GM19239 (cell line): ENCODE data around the gene SERINC1.
A peak's percentile ranks its signal among the peaks of the same experiment; 100 is the strongest.

Experiments
- DNase-seq: peaks from one replicate; pipeline ENCODE4 v3.0.0; 2011; ENCODE audit warnings: low spot score; ENCODE audit not compliant: insufficient read length
- FAIRE-seq: peaks from 2 replicates; lab custom pipeline; 2011; peaks lifted over from hg19 to GRCh38; lab: Jason Lieb, UNC

SERINC1 gene

DNA sequence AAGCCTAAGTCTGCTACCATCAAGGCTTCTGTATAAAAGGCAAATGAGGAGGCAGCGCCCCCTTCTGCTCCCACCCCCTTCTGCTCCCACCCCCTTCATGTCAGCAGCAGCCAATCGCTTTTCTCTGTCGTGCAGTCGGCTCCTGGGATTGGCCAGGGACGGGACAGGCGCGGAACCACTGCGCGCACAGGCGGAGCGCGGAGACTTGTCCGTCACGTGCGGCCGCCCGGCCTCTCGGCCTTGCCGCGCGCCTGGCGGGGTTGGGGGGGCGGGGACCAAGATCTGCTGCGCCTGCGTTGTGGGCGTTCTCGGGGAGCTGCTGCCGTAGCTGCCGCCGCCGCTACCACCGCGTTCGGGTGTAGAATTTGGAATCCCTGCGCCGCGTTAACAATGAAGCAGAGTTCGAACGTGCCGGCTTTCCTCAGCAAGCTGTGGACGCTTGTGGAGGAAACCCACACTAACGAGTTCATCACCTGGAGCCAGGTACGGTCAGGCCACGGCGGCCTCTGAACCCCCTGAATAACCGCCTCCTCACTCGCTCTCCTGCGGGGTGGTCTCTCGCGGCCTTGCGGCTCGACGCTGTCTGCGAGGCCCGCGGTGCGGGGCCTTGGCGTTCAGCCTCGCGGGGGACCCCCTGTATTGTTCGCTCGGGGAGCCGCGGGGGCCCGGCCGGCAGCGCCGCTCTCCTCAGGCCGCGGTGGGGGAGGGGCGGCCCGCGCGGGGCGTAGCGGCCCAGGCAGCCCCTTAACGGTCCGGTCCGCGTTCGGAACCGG, 72.1 kb downstream of the SERINC1 start, which contains the start of gene HSF2:
Gene HSF2, plus strand, starts transcription at position 305 of the 773 bp plus-strand sequence. Its CDS starts 86 bp downstream, at position 391.
- peak; percentile 98 for FAIRE-seq
- DNase-seq = peak; percentile 79

- DNase-seq (no peak), FAIRE-seq (no peak)
Observed at GRCh38 chr6:122399055-122399347, 72.6 kb downstream of the SERINC1 start.

GRCh38 chr6:122394016-122394415, 77.6 kb downstream of the SERINC1 start:
- DNase-seq (no peak), FAIRE-seq (no peak)

- FAIRE-seq (no peak), DNase-seq (no peak)
Observed at GRCh38 chr6:122393351-122393896, 78.2 kb downstream of the SERINC1 start.
